ENCODE results near the gene PPP6R2. TPM values are rescaled to one million over a fixed set of nuclear protein-coding genes. Genes with fewer than 3 reads are reported as not detected.

Gene PPP6R2
- total RNA-seq, 1 experiment from 2014 or later, result 47.8 TPM

GRCh38 chr22:50479721-50480120 is 136.6 kb downstream of the PPP6R2 start:
- Mint-ChIP-seq H3K27ac (no peak overlapping the region), H3K27me3 (ENCODE audit: low read depth) (peaks cover 40% of the 10 kb centered on the region), H3K4me1 (peaks cover 20% of the 10 kb centered on the region), H3K9me3 (no peaks in the 10 kb centered on the region), H3K4me3 (peak overlapping the region; percentile 74), H3K36me3 (no peaks in the 10 kb centered on the region)
- no peak for ATAC-seq
- TF ChIP-seq NR2C2 (CRISPR knock-in tag; IDR thresholded peaks at IDR 0.05) (no peak), ZNF396 (CRISPR knock-in tag; IDR thresholded peaks at IDR 0.05; ENCODE audit: borderline replicate concordance) (no peak), EMX1 (CRISPR knock-in tag; IDR thresholded peaks at IDR 0.05) (no peak), JAZF1 (CRISPR knock-in tag; IDR thresholded peaks at IDR 0.05) (no peak), PREB (CRISPR knock-in tag; IDR thresholded peaks at IDR 0.05; ENCODE audit: borderline replicate concordance) (no peak), ZNF423 (CRISPR knock-in tag; IDR thresholded peaks at IDR 0.05) (no peak), MAX (CRISPR knock-in tag; IDR thresholded peaks at IDR 0.05) (no peak), CTCF (IDR thresholded peaks at IDR 0.05) (no peak), ZNF671 (CRISPR knock-in tag; IDR thresholded peaks at IDR 0.05) (no peak), E2F4 (CRISPR knock-in tag; IDR thresholded peaks at IDR 0.05; ENCODE audit: borderline replicate concordance, low read depth) (no peak)
- no peak for DNase-seq (ENCODE audit: low spot score)
- CTCF ChIA-PET, result interaction anchor here (0.7 to 1.5 kb wide), 4 partner anchors 18 to 84 kb away, joined by 3 to 6 read pairs (median 4); no protein-coding TSS in a partner anchor
- POLR2A ChIA-PET, result no interaction called here

- ATAC-seq (peak; percentile 6), DNase-seq (ENCODE audit: low spot score) (peak; percentile 59)
- H3K4me3 Mint-ChIP-seq, result peak overlapping the region; percentile 74
- peaks cover 16% of the 10 kb centered on the region for H3K4me1 Mint-ChIP-seq
- CTCF ChIA-PET, result interaction anchor here (0.6 to 1.0 kb wide), 4 partner anchors 8 to 214 kb away, joined by 3 to 6 read pairs (median 3); partner anchors contain the start of gene SCO2
- H3K27me3 Mint-ChIP-seq (ENCODE audit: low read depth), result peaks cover 36% of the 10 kb centered on the region
- no peaks in the 10 kb centered on the region for H3K9me3 Mint-ChIP-seq
- no peak overlapping the region for H3K27ac Mint-ChIP-seq
- POLR2A ChIA-PET, result no interaction called here
- TF ChIP-seq NFE2L1 (CRISPR knock-in tag; IDR thresholded peaks at IDR 0.05) (no peak), OVOL2 (CRISPR knock-in tag; IDR thresholded peaks at IDR 0.05; ENCODE audit: borderline replicate concordance) (no peak), RELA (CRISPR knock-in tag; IDR thresholded peaks at IDR 0.05; ENCODE audit: borderline replicate concordance) (0 out of 2 replicates have a peak, but pooled peaks have one; percentile 49)
- H3K36me3 Mint-ChIP-seq, result no peaks in the 10 kb centered on the region
Observed at GRCh38 chr22:50481045-50481439, 137.9 kb downstream of the PPP6R2 start.

- peak within 1 kb of the TSS; percentile 74 for H3K4me3 Mint-ChIP-seq
- peaks cover 36% of the 10 kb centered on the region for H3K27me3 Mint-ChIP-seq (ENCODE audit: low read depth)
- H3K9me3 Mint-ChIP-seq, result no peaks in the 10 kb centered on the region
- DNase-seq (ENCODE audit: low spot score) (peak; percentile 87), ATAC-seq (peak; percentile 84)
- H3K27ac Mint-ChIP-seq, result no peak within 1 kb of the TSS; the same call in 1 of the 2 replicates
- H3K36me3 Mint-ChIP-seq, result no peaks in the 10 kb centered on the region
- H3K4me1 Mint-ChIP-seq, result peaks cover 15% of the 10 kb centered on the region
- CTCF ChIA-PET, result interaction anchor here (0.6 to 1.0 kb wide), 4 partner anchors 9 to 214 kb away, joined by 3 to 6 read pairs (median 3); partner anchors contain the start of gene SCO2
- POLR2A ChIA-PET, result no interaction called here
- TF ChIP-seq PRDM15 (CRISPR knock-in tag; IDR thresholded peaks at IDR 0.05) (no peak), ATF3 (CRISPR knock-in tag; conservative IDR thresholded peaks at IDR 0.05) (no peak), CDX4 (CRISPR knock-in tag; IDR thresholded peaks at IDR 0.05; ENCODE audit: borderline replicate concordance) (no peak), RELA (CRISPR knock-in tag; IDR thresholded peaks at IDR 0.05; ENCODE audit: borderline replicate concordance) (no peak), NR1H2 (CRISPR knock-in tag; IDR thresholded peaks at IDR 0.05) (no peak), PREB (CRISPR knock-in tag; IDR thresholded peaks at IDR 0.05; ENCODE audit: borderline replicate concordance) (no peak)
Observed at GRCh38 chr22:50481440-50482106, 138.4 kb downstream of the PPP6R2 start, which contains the start of gene ADM2. TSS of gene ADM2 (plus strand) at chr22:50481543. CDS start at chr22:50481848, 305 bp downstream.
